ENCODE data around the gene TMEM108. TPM values are rescaled to one million over a fixed set of nuclear protein-coding genes. Genes with fewer than 3 reads are reported as not detected.

The TMEM108 gene
- total and polyA plus RNA-seq, 10 of the 15 experiments (the other 5 are each of a cell fraction or from before 2014, with no cell fraction given) = 0.02 to 0.58 (median 0.12) TPM; not detected in 5

DNA sequence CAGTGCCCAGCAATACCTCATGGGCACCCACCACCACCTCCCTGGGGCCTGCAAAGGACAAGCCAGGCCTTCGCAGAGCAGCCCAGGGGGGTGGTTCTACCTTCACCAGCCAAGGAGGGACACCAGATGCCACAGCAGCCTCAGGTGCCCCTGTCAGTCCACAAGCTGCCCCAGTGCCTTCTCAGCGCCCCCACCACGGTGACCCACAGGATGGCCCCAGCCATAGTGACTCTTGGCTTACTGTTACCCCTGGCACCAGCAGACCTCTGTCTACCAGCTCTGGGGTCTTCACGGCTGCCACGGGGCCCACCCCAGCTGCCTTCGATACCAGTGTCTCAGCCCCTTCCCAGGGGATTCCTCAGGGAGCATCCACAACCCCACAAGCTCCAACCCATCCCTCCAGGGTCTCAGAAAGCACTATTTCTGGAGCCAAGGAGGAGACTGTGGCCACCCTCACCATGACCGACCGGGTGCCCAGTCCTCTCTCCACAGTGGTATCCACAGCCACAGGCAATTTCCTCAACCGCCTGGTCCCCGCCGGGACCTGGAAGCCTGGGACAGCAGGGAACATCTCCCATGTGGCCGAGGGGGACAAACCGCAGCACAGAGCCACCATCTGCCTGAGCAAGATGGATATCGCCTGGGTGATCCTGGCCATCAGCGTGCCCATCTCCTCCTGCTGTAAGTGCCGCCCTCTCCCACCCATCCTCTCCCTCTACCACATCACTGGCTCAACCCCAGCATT, 342.5 kb downstream of the TMEM108 start (continued):
- TF ChIP-seq, protein P1, sequence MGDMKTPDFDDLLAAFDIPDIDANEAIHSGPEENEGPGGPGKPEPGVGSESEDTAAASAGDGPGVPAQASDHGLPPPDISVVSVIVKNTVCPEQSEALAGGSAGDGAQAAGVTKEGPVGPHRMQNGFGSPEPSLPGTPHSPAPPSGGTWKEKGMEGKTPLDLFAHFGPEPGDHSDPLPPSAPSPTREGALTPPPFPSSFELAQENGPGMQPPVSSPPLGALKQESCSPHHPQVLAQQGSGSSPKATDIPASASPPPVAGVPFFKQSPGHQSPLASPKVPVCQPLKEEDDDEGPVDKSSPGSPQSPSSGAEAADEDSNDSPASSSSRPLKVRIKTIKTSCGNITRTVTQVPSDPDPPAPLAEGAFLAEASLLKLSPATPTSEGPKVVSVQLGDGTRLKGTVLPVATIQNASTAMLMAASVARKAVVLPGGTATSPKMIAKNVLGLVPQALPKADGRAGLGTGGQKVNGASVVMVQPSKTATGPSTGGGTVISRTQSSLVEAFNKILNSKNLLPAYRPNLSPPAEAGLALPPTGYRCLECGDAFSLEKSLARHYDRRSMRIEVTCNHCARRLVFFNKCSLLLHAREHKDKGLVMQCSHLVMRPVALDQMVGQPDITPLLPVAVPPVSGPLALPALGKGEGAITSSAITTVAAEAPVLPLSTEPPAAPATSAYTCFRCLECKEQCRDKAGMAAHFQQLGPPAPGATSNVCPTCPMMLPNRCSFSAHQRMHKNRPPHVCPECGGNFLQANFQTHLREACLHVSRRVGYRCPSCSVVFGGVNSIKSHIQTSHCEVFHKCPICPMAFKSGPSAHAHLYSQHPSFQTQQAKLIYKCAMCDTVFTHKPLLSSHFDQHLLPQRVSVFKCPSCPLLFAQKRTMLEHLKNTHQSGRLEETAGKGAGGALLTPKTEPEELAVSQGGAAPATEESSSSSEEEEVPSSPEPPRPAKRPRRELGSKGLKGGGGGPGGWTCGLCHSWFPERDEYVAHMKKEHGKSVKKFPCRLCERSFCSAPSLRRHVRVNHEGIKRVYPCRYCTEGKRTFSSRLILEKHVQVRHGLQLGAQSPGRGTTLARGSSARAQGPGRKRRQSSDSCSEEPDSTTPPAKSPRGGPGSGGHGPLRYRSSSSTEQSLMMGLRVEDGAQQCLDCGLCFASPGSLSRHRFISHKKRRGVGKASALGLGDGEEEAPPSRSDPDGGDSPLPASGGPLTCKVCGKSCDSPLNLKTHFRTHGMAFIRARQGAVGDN (IDR thresholded peaks at IDR 0.05) = no peak
- TF ChIP-seq SIN3A (IDR thresholded peaks at IDR 0.05; ENCODE audit: low read depth, low read length) (no peak), TBL1XR1 (IDR thresholded peaks at IDR 0.05; ENCODE audit: low read depth, low read length) (no peak), HDAC6 (IDR thresholded peaks at IDR 0.05; ENCODE audit: unreplicated experiment) (no peak), MYB (IDR thresholded peaks at IDR 0.05; ENCODE audit: borderline replicate concordance, low read depth, low read length) (no peak), YY1 (IDR thresholded peaks at IDR 0.05; ENCODE audit: low read depth, low read length) (no peak), RB1 (IDR thresholded peaks at IDR 0.05; ENCODE audit: borderline replicate concordance) (no peak), TCF3 (IDR thresholded peaks at IDR 0.05; ENCODE audit: borderline replicate concordance, insufficient read depth, low read depth, low read length) (no peak), IKZF1 (conservative IDR thresholded peaks at IDR 0.05) (no peak), CBX3 (IDR thresholded peaks at IDR 0.05; ENCODE audit: borderline replicate concordance, low read depth) (no peak)

All from GM12878 (cell line).